SK-N-SH (cell line): ENCODE data around the gene ACTRT1. TPM values are rescaled to one million over a fixed set of nuclear protein-coding genes. Genes with fewer than 3 reads are reported as not detected.

Experiments
- CTCF ChIA-PET: fragments of 300-600, 350-600 bp; formaldehyde crosslinking; extraction: SDS; loops from one replicate; lab custom pipeline; 2021; lab: Yijun Ruan, JAX
- POLR2A ChIA-PET: fragments of 350-600 bp; sonication (Branson Sonifier 250); formaldehyde crosslinking; extraction: SDS; loops from one replicate; lab custom pipeline; 2020; ENCODE audit warnings: antibody characterized with exemption, inconsistent platforms; lab: Yijun Ruan, JAX
- DNase-seq: peaks from one replicate; pipeline ENCODE4 v3.0.0; 2012
- H2AFZ ChIP-seq: fragments of 200-600 bp; sonication (generic); 2 replicates; pipeline ENCODE4 v1.8.1; 2016; ENCODE audit warnings: antibody characterized with exemption, mild to moderate bottlenecking, low read depth
- H3F3A ChIP-seq: fragments of 200-600 bp; sonication (generic); replicated peaks from 2 replicates; pipeline ENCODE3; 2016; ENCODE audit warnings: antibody characterized with exemption, mild to moderate bottlenecking; ENCODE audit not compliant: insufficient read depth
- H3K27ac ChIP-seq, 2 experiments: fragments of 200-500 bp in 1 of 2; fragments of 200-600 bp in 1 of 2; sonication (Bioruptor generic) in 1 of 2; sonication (generic), shearing (Covaris generic) in 1 of 2; 2 replicates each; pipeline versions ENCODE4 v1.5.1 to v1.6.1; 2014 to 2016; ENCODE audit warnings: low read depth in 2 of 2, inconsistent platforms in 1 of 2, low read length in 1 of 2, mild to moderate bottlenecking in 1 of 2, mixed read lengths in 1 of 2
- H3K27me3 ChIP-seq: fragments of 200-600 bp; sonication (generic), shearing (Covaris generic); 2 replicates; pipeline ENCODE4 v1.6.1; 2016; ENCODE audit warnings: mixed run types; ENCODE audit not compliant: insufficient read depth
- H3K36me3 ChIP-seq, 2 experiments: fragments of 200-500 bp in 1 of 2; fragments of 200-600 bp in 1 of 2; sonication (Bioruptor generic) in 1 of 2; sonication (generic) in 1 of 2; replicated peaks in 1 of 2; 2 replicates each; pipeline versions ENCODE3 to v1.5.1; 2014 to 2016; ENCODE audit warnings: low read length in 1 of 2, mild to moderate bottlenecking in 1 of 2; ENCODE audit not compliant: insufficient read depth in 2 of 2, control insufficient read depth in 1 of 2
- H3K4me1 ChIP-seq, 2 experiments: fragments of 200-500 bp in 1 of 2; fragments of 200-600 bp in 1 of 2; sonication (Bioruptor generic) in 1 of 2; sonication (generic), shearing (Covaris generic) in 1 of 2; 2 replicates each; pipeline versions ENCODE4 v1.5.1 to v1.6.1; 2014 to 2016; ENCODE audit warnings: low read depth in 1 of 2, low read length in 1 of 2, mixed run types in 1 of 2; ENCODE audit not compliant: insufficient read depth in 2 of 2, control insufficient read depth in 1 of 2
- H3K4me2 ChIP-seq: fragments of 200-600 bp; sonication (generic), shearing (Covaris generic); 2 replicates; pipeline ENCODE4 v1.6.1; 2017; ENCODE audit warnings: mixed run types
- H3K4me3 ChIP-seq, 2 experiments: fragments of 200-500 bp in 1 of 2; fragments of 200-600 bp in 1 of 2; sonication (Bioruptor generic) in 1 of 2; sonication (generic), shearing (Covaris generic) in 1 of 2; 2 replicates each; pipeline versions ENCODE4 v1.5.1 to v1.8.1; 2014 to 2016; ENCODE audit warnings: low read depth in 2 of 2, inconsistent platforms in 1 of 2, low read length in 1 of 2, mild to moderate bottlenecking in 1 of 2, mixed read lengths in 1 of 2, moderate library complexity in 1 of 2
- H3K79me2 ChIP-seq: fragments of 200-600 bp; sonication (generic); 2 replicates; pipeline ENCODE4 v1.8.1; 2017; ENCODE audit warnings: mild to moderate bottlenecking; ENCODE audit not compliant: insufficient read depth
- H3K9ac ChIP-seq: fragments of 200-600 bp; sonication (generic); 2 replicates; pipeline ENCODE4 v1.6.1; 2017; ENCODE audit warnings: mixed run types
- H3K9me2 ChIP-seq: fragments of 200-600 bp; sonication (generic); 2 replicates; pipeline ENCODE4 v1.6.1; 2017; ENCODE audit warnings: mixed run types
- H3K9me3 ChIP-seq: fragments of 200-600 bp; sonication (generic); 2 replicates; pipeline ENCODE4 v1.6.1; 2017; ENCODE audit warnings: mixed run types, mild to moderate bottlenecking, moderate library complexity
- H4K20me1 ChIP-seq: fragments of 200-600 bp; sonication (generic); 2 replicates; pipeline ENCODE4 v1.6.1; 2017; ENCODE audit warnings: mild to moderate bottlenecking, mixed run types; ENCODE audit not compliant: insufficient read depth
- ELF1 ChIP-seq: IDR thresholded peaks from 2 replicates; pipeline ENCODE4 v1.4.0; 2012
- FOSL2 ChIP-seq: IDR thresholded peaks from 2 replicates; pipeline ENCODE4 v1.4.0; 2012; ENCODE audit warnings: low read depth, mild to moderate bottlenecking, moderate library complexity, borderline replicate concordance
- FOXJ3 ChIP-seq: sonication (generic); formaldehyde crosslinking; IDR thresholded peaks from 2 replicates; pipeline ENCODE4 v1.5.1; 2020; ENCODE audit warnings: mild to moderate bottlenecking, missing genetic modification reagents
- GATA2 ChIP-seq: sonication (generic); formaldehyde crosslinking; IDR thresholded peaks from 2 replicates; pipeline ENCODE4 v1.5.0; 2020; ENCODE audit warnings: mild to moderate bottlenecking, missing genetic modification reagents
- JUND ChIP-seq: IDR thresholded peaks from 2 replicates; pipeline ENCODE4 v1.4.0; 2012
- MAX ChIP-seq: IDR thresholded peaks from 2 replicates; pipeline ENCODE4 v1.4.0; 2012; ENCODE audit warnings: low read depth
- NRF1 ChIP-seq: IDR thresholded peaks from 2 replicates; pipeline ENCODE4 v1.6.1; 2012; ENCODE audit warnings: low read depth, mild to moderate bottlenecking, low read length
- POLR2AphosphoS5 ChIP-seq: IDR thresholded peaks from 2 replicates; pipeline ENCODE4 v1.6.1; 2012; ENCODE audit warnings: low read depth, low read length
- RAD21 ChIP-seq: IDR thresholded peaks from 2 replicates; pipeline ENCODE4 v1.6.1; 2012; ENCODE audit warnings: mild to moderate bottlenecking, low read length
- REST ChIP-seq: IDR thresholded peaks from 2 replicates; pipeline ENCODE4 v1.6.1; 2012; ENCODE audit warnings: mild to moderate bottlenecking, low read depth, low read length, moderate library complexity
- SMC3 ChIP-seq: IDR thresholded peaks from 2 replicates; pipeline ENCODE4 v1.6.1; 2012; ENCODE audit warnings: low read depth, low read length, improper control_type of control experiment
- TEAD4 ChIP-seq: IDR thresholded peaks from 2 replicates; pipeline ENCODE4 v1.4.0; 2012; ENCODE audit warnings: mild to moderate bottlenecking, borderline replicate concordance; ENCODE audit not compliant: insufficient read depth
- WGBS: methylation state at CpG from one replicate; pipeline ENCODE4 v1.1.6; 2017; ENCODE audit warnings: low lambda C conversion rate; 5-methylcytosine and 5-hydroxymethylcytosine counted together
- polyA plus RNA-seq, 3 experiments: library from polyadenylated mRNA; depleted of rRNA; stranded (reverse); fragments of >200 nt; gene quantifications; 2 replicates each; pipeline ENCODE4 v1.2.3, GENCODE V29; 2012
- TF ChIP-seq, protein P1 (sequence below): fragments of 200-600 bp; sonication (generic); IDR thresholded peaks from 2 replicates; pipeline ENCODE4 v1.6.1; 2017; ENCODE audit warnings: antibody characterized with exemption, mild to moderate bottlenecking, moderate library complexity
- TF ChIP-seq, protein P2 (sequence below): IDR thresholded peaks from 2 replicates; pipeline ENCODE4 v1.4.0; 2012; ENCODE audit warnings: low read depth, borderline replicate concordance

ACTRT1 gene
- polyA plus RNA-seq (2012; rRNA removed) = not detected in 2 replicates
- not detected in 2 replicates for polyA plus RNA-seq (2012; cell fraction: cytosol; rRNA removed)
- not detected in 2 replicates for polyA plus RNA-seq (2012; cell fraction: nucleus; rRNA removed)

DNA sequence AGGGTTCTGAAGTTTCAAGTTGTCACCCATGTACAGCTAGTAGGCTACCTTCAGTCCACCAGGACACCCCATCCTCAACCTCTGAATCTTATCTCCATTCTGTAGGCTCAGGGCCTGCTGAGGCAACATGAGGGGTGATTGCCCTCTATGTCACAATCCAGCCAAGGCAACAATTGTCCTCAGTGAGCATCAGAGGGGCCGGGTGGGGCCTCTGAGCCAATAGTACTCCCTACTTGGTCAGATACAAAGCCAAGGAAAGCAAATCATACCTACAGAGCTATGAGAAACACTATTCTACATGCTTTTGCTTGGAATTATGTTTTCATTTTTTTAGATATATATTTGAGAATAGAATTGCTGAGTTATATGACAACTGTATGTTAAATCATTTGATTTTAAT, at the start of gene ACTRT1:
ACTRT1 (minus strand) TSS at position 101 of the 400 bp plus-strand sequence. CDS start 197 bp downstream, outside the sequence.
- Histone ChIP-seq H3K4me3 (no peak within 1 kb of the TSS), H3K27me3 (no peaks in the 10 kb centered on the region), H3K9me2 (no peaks in the 10 kb centered on the region), H3K79me2 (no peaks in the 10 kb centered on the region), H2AFZ (no peak within 1 kb of the TSS), H3K9ac (no peak within 1 kb of the TSS), H3K4me1 (no peaks in the 10 kb centered on the region), H3K36me3 (no peaks in the 10 kb centered on the region), H3K4me2 (no peak within 1 kb of the TSS), H4K20me1 (no peaks in the 10 kb centered on the region), H3K27ac (no peak within 1 kb of the TSS), H3F3A (no peaks in the 10 kb centered on the region), H3K9me3 (no peaks in the 10 kb centered on the region)
- WGBS = 0% methylated on average over 1 of the region's 1 CpG
- ChIA-PET CTCF (no interaction called here), POLR2A (no interaction called here)
- DNase-seq = no peak
- TF ChIP-seq JUND (no peak), GATA2 (CRISPR knock-in tag) (no peak), TEAD4 (no peak), REST (no peak), RAD21 (no peak), FOXJ3 (no peak), NRF1 (no peak), SMC3 (no peak), MAX (no peak), FOSL2 (no peak), POLR2AphosphoS5 (no peak), ELF1 (no peak)
- TF ChIP-seq, protein P1, sequence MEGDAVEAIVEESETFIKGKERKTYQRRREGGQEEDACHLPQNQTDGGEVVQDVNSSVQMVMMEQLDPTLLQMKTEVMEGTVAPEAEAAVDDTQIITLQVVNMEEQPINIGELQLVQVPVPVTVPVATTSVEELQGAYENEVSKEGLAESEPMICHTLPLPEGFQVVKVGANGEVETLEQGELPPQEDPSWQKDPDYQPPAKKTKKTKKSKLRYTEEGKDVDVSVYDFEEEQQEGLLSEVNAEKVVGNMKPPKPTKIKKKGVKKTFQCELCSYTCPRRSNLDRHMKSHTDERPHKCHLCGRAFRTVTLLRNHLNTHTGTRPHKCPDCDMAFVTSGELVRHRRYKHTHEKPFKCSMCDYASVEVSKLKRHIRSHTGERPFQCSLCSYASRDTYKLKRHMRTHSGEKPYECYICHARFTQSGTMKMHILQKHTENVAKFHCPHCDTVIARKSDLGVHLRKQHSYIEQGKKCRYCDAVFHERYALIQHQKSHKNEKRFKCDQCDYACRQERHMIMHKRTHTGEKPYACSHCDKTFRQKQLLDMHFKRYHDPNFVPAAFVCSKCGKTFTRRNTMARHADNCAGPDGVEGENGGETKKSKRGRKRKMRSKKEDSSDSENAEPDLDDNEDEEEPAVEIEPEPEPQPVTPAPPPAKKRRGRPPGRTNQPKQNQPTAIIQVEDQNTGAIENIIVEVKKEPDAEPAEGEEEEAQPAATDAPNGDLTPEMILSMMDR = no peak
- TF ChIP-seq, protein P2, sequence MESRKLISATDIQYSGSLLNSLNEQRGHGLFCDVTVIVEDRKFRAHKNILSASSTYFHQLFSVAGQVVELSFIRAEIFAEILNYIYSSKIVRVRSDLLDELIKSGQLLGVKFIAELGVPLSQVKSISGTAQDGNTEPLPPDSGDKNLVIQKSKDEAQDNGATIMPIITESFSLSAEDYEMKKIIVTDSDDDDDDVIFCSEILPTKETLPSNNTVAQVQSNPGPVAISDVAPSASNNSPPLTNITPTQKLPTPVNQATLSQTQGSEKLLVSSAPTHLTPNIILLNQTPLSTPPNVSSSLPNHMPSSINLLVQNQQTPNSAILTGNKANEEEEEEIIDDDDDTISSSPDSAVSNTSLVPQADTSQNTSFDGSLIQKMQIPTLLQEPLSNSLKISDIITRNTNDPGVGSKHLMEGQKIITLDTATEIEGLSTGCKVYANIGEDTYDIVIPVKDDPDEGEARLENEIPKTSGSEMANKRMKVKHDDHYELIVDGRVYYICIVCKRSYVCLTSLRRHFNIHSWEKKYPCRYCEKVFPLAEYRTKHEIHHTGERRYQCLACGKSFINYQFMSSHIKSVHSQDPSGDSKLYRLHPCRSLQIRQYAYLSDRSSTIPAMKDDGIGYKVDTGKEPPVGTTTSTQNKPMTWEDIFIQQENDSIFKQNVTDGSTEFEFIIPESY = no peak
